WERI-Rb-1 (cell line): Measurements from ENCODE around the gene KAZN.
A peak's percentile ranks its signal among the peaks of the same experiment; 100 is the strongest.

Source experiments
- DNase-seq: peaks from one replicate; pipeline ENCODE4 v3.0.0-alpha.2; 2020
- H3K27ac ChIP-seq: fragments of 250-450 bp; sonication (Bioruptor Pico); 2 replicates; pipeline ENCODE4 v1.5.1; 2020; ENCODE audit warnings: mild to moderate bottlenecking, moderate library complexity
- H3K27me3 ChIP-seq: fragments of 250-450 bp; sonication (Bioruptor Pico); 2 replicates; pipeline ENCODE4 v1.5.1; 2021; ENCODE audit warnings: mild to moderate bottlenecking, low read depth, moderate library complexity; ENCODE audit not compliant: insufficient read depth, severe bottlenecking
- H3K36me3 ChIP-seq: fragments of 250-450 bp; sonication (Bioruptor Pico); 2 replicates; pipeline ENCODE4 v1.5.1; 2020; ENCODE audit warnings: mild to moderate bottlenecking, moderate library complexity
- H3K4me3 ChIP-seq: 2 replicates; pipeline ENCODE4 v1.5.1; 2011; ENCODE audit warnings: low read depth, mild to moderate bottlenecking, control low read depth, low read length
- H3K9me3 ChIP-seq: fragments of 250-450 bp; sonication (Bioruptor Pico); 2 replicates; pipeline ENCODE4 v1.5.1; 2021; ENCODE audit warnings: mild to moderate bottlenecking, moderate library complexity; ENCODE audit not compliant: severe bottlenecking
- TF ChIP-seq, protein P1 (sequence below): IDR thresholded peaks from 2 replicates; pipeline ENCODE4 v1.5.1; 2011; ENCODE audit warnings: low read depth, mild to moderate bottlenecking, control low read depth, inconsistent platforms, low read length

The KAZN gene

DNA sequence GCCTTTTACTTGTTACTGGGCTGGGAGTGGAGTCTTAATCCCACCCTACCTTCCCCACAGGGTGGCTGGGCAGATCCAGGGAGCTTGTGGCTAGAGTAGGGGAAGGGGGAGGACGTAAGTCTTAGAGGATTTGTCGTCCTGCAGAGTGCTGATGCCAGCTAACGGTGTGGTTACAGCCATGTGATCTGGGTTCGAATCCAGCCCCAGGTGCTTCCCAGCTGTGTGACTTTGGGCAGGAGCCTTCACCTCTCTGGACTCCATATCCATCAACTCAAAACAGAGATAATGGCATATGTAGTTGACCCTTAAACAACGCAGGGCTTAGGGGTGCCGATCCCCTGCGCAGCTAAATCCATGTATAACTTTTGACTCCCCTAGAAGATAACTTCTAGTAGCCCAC is 446.6 kb downstream of the KAZN start:
- Histone ChIP-seq H3K4me3 (no peak overlapping the region), H3K27me3 (no peaks in the 10 kb centered on the region), H3K9me3 (no peaks in the 10 kb centered on the region), H3K36me3 (no peaks in the 10 kb centered on the region), H3K27ac (no peak overlapping the region)
- TF ChIP-seq, protein P1, sequence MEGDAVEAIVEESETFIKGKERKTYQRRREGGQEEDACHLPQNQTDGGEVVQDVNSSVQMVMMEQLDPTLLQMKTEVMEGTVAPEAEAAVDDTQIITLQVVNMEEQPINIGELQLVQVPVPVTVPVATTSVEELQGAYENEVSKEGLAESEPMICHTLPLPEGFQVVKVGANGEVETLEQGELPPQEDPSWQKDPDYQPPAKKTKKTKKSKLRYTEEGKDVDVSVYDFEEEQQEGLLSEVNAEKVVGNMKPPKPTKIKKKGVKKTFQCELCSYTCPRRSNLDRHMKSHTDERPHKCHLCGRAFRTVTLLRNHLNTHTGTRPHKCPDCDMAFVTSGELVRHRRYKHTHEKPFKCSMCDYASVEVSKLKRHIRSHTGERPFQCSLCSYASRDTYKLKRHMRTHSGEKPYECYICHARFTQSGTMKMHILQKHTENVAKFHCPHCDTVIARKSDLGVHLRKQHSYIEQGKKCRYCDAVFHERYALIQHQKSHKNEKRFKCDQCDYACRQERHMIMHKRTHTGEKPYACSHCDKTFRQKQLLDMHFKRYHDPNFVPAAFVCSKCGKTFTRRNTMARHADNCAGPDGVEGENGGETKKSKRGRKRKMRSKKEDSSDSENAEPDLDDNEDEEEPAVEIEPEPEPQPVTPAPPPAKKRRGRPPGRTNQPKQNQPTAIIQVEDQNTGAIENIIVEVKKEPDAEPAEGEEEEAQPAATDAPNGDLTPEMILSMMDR: no peak
- DNase-seq: no peak

DNA sequence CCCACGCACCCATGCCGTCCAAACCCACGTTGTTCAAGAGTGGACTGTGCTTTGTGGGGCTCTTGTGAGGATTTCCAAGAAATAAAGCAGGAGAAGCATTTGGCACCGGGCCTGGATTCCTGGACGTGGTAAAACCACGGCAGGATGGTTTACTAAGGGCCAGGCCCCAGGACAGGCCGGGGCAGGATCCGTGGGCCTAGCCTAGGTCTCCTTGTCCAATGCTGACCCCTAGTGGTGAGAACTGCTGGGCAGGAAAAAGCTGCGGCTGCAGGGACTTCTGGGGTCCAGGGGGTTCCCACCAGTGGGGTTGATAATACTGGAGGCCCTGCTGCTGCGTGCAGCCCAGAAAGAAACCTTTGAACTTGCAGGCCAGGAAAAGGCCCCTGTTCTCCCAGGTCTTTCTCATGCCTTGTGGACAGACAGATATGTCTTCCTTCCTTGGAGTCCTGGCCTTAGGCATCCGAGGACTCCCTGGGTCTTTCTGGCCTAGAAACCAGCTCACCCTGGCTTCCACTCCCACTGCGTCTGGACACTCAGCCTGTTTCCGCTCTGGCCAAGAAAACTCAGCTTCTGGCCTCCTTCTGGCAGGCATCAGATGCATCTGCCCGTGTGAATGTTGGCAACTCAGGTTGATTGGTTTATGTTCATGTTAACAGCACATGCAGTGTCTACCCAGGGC is 448.1 kb downstream of the KAZN start:
- TF ChIP-seq, protein P1: peak; percentile 89
- DNase-seq: peak; percentile 84
- Histone ChIP-seq H3K4me3 (no peak overlapping the region), H3K27ac (peak overlapping the region; percentile 44; the same call in 1 of the 2 replicates), H3K9me3 (no peaks in the 10 kb centered on the region), H3K36me3 (no peaks in the 10 kb centered on the region), H3K27me3 (no peaks in the 10 kb centered on the region)

DNA sequence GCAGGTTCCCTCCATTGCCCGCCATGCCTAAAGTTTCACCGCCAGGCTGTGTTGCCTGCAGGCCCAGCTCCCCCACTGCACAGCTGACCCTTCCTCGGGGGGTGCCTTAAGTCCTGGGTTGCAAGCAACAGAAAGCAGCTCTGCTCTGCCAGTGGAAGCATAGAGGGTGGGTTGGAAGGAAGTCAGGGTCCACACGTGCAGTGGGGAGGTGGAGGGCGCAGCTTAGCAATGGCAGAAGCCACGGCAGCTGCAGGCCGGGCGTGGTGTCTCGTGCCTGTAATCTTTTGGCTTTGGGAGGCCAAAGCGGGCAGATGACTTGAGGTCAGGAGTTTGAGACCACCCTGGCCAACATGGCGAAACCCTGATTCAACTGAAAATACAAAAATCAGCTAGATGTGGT is 448.8 kb downstream of the KAZN start:
- Histone ChIP-seq H3K4me3 (no peak overlapping the region), H3K9me3 (no peaks in the 10 kb centered on the region), H3K27me3 (no peaks in the 10 kb centered on the region), H3K27ac (no peak overlapping the region), H3K36me3 (no peaks in the 10 kb centered on the region)
- DNase-seq: no peak
- TF ChIP-seq, protein P1: no peak

DNA sequence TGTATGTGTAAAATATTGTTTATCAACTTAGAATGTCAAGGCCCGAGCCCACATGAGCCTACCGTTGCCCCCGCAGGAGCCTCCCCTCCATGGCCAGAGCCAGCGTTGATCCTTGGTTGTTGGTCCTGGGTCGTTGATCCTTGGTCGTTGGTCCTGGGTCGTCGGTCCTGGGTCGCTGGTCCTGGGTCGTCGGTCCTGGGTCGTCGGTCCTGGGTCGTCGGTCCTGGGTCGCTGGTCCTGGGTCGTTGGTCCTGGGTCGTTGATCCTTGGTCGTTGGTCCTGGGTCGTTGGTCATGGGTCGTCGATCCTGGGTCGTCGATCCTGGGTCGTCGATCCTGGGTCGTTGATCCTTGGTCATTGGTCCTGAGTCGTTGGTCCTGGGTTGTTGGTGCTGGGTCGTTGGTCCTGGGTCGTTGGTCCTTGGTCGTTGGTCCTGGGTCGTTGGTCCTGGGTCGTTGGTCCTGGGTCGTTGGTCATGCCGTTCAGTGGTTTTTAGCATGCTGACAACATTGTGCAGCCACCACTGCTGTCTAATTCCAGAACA is 450.0 kb downstream of the KAZN start:
- TF ChIP-seq, protein P1: no peak
- H3K36me3 ChIP-seq: no peaks in the 10 kb centered on the region
- no peaks in the 10 kb centered on the region for H3K27me3 ChIP-seq
- no peak for DNase-seq
- no peaks in the 10 kb centered on the region for H3K9me3 ChIP-seq
- H3K27ac ChIP-seq: no peak overlapping the region
- no peak overlapping the region for H3K4me3 ChIP-seq

DNA sequence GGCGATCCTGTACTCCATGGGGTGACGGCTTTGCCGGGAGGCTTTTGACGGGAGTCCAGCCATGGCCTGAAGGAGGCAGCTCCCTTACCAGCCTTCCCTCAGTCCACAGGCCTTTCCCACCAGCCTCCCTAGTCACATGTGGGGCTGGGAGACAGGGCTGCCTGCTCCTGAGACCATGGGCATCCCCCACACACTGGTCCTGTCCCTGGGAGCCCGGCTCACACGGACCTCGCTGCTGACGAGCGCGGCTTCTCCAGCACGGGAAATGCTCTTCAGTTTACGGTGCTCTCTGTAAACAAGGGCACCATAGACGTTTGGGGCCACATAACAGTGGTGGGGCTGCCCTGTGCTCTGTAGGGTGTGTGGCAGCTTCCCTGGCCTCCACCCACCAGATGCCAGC is 450.6 kb downstream of the KAZN start:
- Histone ChIP-seq H3K36me3 (no peaks in the 10 kb centered on the region), H3K27me3 (no peaks in the 10 kb centered on the region), H3K9me3 (no peaks in the 10 kb centered on the region), H3K4me3 (no peak overlapping the region), H3K27ac (no peak overlapping the region)
- DNase-seq: no peak
- TF ChIP-seq, protein P1: no peak
